GM19455 (cell line): ENCODE results near the gene BRINP3.
"Not testable (repeated sequence)": the region's sequence is repeated elsewhere in the genome, so short reads cannot be mapped to it uniquely, and the experiment has no call there.

Source experiments
- ATAC-seq: cut with Tn5 transposase; IDR thresholded peaks from one replicate; pipeline ENCODE4 v1.9.1; 2021; ENCODE audit not compliant: unreplicated experiment

BRINP3 gene

DNA sequence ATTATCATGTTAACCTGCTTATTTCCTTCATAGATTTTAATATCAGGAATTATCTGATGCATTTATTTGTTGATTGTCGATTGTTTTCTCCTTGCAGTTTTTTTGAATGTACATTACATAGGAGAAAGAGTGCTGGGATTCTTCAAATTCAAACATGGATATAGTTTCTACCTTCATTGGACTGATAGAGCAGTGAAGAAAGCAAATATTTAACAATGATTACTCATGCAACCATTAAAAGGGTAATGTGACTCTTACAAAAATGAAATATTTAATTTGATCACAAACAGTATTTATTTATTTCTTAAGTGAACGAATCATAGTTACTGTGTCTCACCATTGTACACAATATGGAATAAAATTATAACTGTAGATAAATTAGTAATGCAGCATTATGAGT lies 350.9 kb downstream of the BRINP3 start:
- ATAC-seq = no peak

GRCh38 chr1:190124068-190124467 lies 353.6 kb downstream of the BRINP3 start:
- no peak for ATAC-seq

DNA sequence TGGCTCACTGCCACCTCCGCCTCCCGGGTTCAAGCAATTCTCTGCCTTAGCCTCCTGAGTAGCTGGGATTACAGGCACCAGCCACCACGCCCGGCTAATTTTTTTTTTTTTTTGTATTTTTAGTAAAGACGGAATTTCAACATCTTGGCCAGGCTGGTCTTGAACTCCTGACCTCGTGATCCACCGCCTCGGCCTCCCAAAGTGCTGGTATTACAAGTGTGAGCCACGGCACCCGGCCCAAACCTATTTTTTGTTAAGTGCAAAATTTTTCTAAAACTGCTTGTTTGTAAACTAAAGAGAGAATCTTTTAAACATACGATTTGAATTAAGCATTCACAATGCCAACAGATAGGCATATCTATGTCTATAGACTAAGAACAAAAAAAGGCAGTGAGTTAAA lies 357.1 kb downstream of the BRINP3 start:
- ATAC-seq = not testable (repeated sequence)

GRCh38 chr1:190119683-190120082 lies 358.0 kb downstream of the BRINP3 start:
- ATAC-seq = no peak

GRCh38 chr1:190116921-190117320 lies 360.7 kb downstream of the BRINP3 start:
- no peak for ATAC-seq

DNA sequence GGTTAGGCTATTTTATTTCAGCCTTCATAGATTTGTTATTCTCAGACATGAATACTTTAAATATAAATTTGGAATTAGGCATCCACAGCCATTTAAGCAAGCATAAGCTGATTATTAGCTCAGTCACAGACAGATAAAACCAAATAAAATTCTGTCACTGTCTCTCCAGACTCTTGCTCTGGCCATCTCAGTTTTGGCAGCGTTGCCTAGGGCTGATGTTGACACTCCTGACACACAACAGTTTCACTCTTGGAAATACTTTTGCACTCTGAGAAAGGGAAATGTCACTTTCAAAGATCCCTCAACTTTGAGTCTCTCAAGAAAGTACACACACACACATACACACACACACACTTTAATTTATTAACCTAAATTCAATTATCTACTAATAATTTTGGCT lies 372.7 kb downstream of the BRINP3 start:
- no peak for ATAC-seq

DNA sequence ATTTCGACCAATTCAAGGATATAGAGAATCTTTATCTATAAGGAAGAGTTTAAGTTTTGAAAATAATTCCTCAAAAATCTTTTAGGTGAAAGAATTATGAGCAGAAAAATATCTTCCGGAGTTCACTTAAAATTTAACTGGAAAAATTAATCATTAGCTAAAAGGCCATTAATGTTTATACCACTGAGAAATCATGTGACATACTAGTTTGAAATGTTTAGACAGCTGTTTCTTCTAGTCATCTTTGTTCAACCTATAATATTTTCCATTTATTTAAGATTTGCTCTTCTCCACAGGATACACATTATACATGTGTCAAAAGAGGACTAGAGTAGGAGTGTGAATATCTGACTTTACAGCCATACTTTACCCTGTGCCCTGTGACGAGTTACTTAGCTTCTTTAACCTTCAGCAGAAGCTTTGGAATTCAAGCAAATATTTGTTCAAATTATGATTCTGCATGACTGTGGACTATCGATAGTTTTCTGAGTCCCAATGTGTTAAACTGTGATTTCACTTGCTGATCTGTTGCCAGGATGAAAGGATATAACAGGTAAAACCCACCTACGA lies 374.8 kb downstream of the BRINP3 start:
- no peak for ATAC-seq

DNA sequence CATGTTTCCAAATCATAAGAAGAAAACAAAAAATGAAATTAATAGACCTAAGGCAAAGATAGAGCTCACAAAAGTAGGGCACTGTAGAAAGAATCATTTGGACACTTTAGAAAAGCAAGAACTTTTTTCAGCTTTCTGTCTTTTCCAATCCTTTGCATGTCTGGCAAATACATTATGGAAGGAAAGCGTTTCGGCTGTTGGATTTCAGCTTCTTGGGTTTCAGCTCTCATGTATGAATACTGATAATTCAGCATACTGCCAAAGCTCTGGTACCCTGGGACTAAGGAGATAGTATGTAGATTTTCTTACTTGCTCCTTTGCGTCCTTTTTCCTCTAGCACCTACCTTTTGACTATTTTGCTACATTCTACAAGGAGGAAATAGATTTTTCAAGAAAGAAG lies 375.9 kb downstream of the BRINP3 start:
- ATAC-seq = no peak

- no peak for ATAC-seq
Observed at GRCh38 chr1:190098756-190099155, 378.9 kb downstream of the BRINP3 start.

GRCh38 chr1:190098107-190098506 lies 379.6 kb downstream of the BRINP3 start:
- no peak for ATAC-seq

DNA sequence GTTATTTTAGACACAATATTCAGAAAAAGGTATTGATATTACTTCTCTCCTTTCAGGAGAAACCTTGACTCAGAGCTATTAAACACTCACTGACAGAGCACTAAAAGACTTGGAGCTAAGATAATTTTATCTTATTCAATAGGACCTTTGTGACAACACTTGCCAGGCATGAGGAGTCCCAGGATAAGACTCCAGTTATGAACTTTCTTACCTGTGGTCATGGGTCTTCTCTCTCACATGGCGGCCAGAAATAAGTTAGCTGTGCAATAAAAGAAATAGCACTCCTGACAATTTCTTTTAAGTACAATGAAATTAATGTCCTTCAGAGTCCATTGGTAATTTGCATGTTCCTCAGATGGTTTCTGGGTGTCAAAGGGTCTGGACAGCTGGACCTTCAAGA lies 382.1 kb downstream of the BRINP3 start:
- no peak for ATAC-seq

DNA sequence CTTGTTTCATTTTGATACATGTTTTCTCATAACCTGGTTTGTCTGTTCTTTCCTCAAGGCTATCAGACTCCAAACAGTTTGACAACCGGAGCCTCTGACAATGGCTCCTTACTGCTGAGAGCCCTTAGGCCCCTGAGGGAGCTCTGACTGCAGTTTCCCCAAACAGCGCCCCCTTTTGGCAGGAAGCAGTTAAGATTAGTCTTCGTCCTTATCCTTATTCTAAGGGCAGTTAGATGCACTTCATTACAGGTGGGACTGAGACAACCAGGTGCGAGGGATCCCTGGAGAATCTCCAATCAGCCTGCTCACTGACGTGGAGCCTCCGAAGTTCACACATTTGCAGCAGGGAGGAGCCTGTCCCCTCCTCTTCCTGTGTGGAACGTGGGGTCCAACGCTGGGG lies 393.1 kb downstream of the BRINP3 start:
- no peak for ATAC-seq

GRCh38 chr1:190068304-190068703 lies 409.4 kb downstream of the BRINP3 start:
- ATAC-seq = no peak

- ATAC-seq = no peak
Observed at GRCh38 chr1:190067592-190067991, 410.1 kb downstream of the BRINP3 start.

DNA sequence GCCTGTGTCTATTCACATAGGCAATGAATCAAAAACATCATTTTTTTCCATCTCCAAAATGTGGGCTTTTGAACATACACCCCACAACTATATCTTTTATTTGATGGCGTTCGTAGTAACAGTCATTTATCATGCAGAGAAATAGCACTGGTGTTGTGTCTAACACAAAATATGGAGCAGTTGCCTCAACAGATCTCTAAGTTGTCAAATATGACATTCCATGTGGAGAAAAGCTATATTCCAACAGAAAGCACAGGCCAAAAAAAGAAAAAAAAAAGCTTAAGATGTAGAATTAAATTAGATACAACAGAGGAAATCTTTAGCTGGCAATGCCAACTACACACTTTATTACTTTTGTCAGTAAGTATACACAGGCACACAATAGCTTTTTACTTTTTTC lies 411.7 kb downstream of the BRINP3 start:
- ATAC-seq = no peak

GRCh38 chr1:190049314-190049713 lies 428.4 kb downstream of the BRINP3 start:
- ATAC-seq = no peak
